ENCODE results near the gene PNRC1. TPM values are rescaled to one million over a fixed set of nuclear protein-coding genes. Genes with fewer than 3 reads are reported as not detected.
A peak's percentile ranks its signal among the peaks of the same experiment; 100 is the strongest.
"Not testable (repeated sequence)": the region's sequence is repeated elsewhere in the genome, so short reads cannot be mapped to it uniquely, and the experiment has no call there.

Gene PNRC1
- total RNA-seq (2014; rRNA removed; shearing (Covaris generic)), result 7.7 and 10.8 TPM in 2 replicates
- polyA plus RNA-seq (2015; cell fraction: cytosol; rRNA removed), result 21.3 and 26.3 TPM in 2 replicates
- polyA plus RNA-seq (2015; cell fraction: nucleus; rRNA removed), result 26.6 and 28.2 TPM in 2 replicates

- peak; percentile 97 for DNase-seq (ENCODE audit: low read depth)
These were observed at the start of gene PNRC1 for GRCh38 chr6:89080281-89081128. Gene PNRC1 (plus strand): TSS chr6:89080751. CDS start chr6:89080895, 144 bp downstream.

- no peak for DNase-seq (ENCODE audit: low read depth)
These were observed 48.0 kb upstream of the PNRC1 start for GRCh38 chr6:89032599-89032998.

GRCh38 chr6:89033461-89033860, 47.1 kb upstream of the PNRC1 start:
- no peak for DNase-seq (ENCODE audit: low read depth)

- not testable (repeated sequence) for DNase-seq (ENCODE audit: low read depth)
These were observed 46.4 kb upstream of the PNRC1 start for GRCh38 chr6:89034116-89034515.

GRCh38 chr6:89034586-89035251, 45.8 kb upstream of the PNRC1 start:
- DNase-seq (ENCODE audit: low read depth), result peak; percentile 49

GRCh38 chr6:89035252-89036101, 45.1 kb upstream of the PNRC1 start:
- DNase-seq (ENCODE audit: low read depth), result peak; percentile 77

GRCh38 chr6:89037141-89037900, 43.2 kb upstream of the PNRC1 start:
- DNase-seq (ENCODE audit: low read depth), result no peak

GRCh38 chr6:89037901-89038293, 42.7 kb upstream of the PNRC1 start:
- DNase-seq (ENCODE audit: low read depth), result not testable (repeated sequence)

GRCh38 chr6:89042664-89043063, 37.9 kb upstream of the PNRC1 start:
- no peak for DNase-seq (ENCODE audit: low read depth)

- no peak for DNase-seq (ENCODE audit: low read depth)
These were observed 36.1 kb upstream of the PNRC1 start for GRCh38 chr6:89044328-89045010.

- no peak for DNase-seq (ENCODE audit: low read depth)
These were observed 35.6 kb upstream of the PNRC1 start for GRCh38 chr6:89045011-89045387.

GRCh38 chr6:89045576-89045975, 35.0 kb upstream of the PNRC1 start:
- no peak for DNase-seq (ENCODE audit: low read depth)

GRCh38 chr6:89047473-89047872, 33.1 kb upstream of the PNRC1 start:
- DNase-seq (ENCODE audit: low read depth), result no peak

GRCh38 chr6:89048288-89048923, 32.1 kb upstream of the PNRC1 start:
- DNase-seq (ENCODE audit: low read depth), result no peak

GRCh38 chr6:89048985-89049384, 31.6 kb upstream of the PNRC1 start:
- DNase-seq (ENCODE audit: low read depth), result peak; percentile 23

GRCh38 chr6:89050155-89050554, 30.4 kb upstream of the PNRC1 start:
- no peak for DNase-seq (ENCODE audit: low read depth)

GRCh38 chr6:89050697-89051096, 29.9 kb upstream of the PNRC1 start:
- no peak for DNase-seq (ENCODE audit: low read depth)

- no peak for DNase-seq (ENCODE audit: low read depth)
These were observed 28.9 kb upstream of the PNRC1 start for GRCh38 chr6:89051676-89052075.

GRCh38 chr6:89054208-89054607, 26.3 kb upstream of the PNRC1 start:
- no peak for DNase-seq (ENCODE audit: low read depth)

- DNase-seq (ENCODE audit: low read depth), result no peak
These were observed 22.8 kb upstream of the PNRC1 start for GRCh38 chr6:89057759-89058158.

All from HT1080 (cell line).